SK-N-SH (cell line): ENCODE data around the gene DNAH10.

Source experiments
- EZH2phosphoT487 ChIP-seq: fragments of 200-600 bp; sonication (generic); IDR thresholded peaks from 2 replicates; pipeline ENCODE4 v1.6.1; 2017; ENCODE audit warnings: low read depth, mixed run types, mild to moderate bottlenecking, antibody characterized with exemption, moderate library complexity, borderline replicate concordance
- NRF1 ChIP-seq: IDR thresholded peaks from 2 replicates; pipeline ENCODE4 v1.6.1; 2012; ENCODE audit warnings: low read depth, mild to moderate bottlenecking, low read length
- POLR2AphosphoS5 ChIP-seq: IDR thresholded peaks from 2 replicates; pipeline ENCODE4 v1.6.1; 2012; ENCODE audit warnings: low read depth, low read length
- RAD21 ChIP-seq: IDR thresholded peaks from 2 replicates; pipeline ENCODE4 v1.6.1; 2012; ENCODE audit warnings: mild to moderate bottlenecking, low read length
- SMC3 ChIP-seq: IDR thresholded peaks from 2 replicates; pipeline ENCODE4 v1.6.1; 2012; ENCODE audit warnings: low read depth, low read length, improper control_type of control experiment
- YY1 ChIP-seq: IDR thresholded peaks from 2 replicates; pipeline ENCODE4 v1.4.0; 2012; ENCODE audit warnings: low read depth, mild to moderate bottlenecking
- TF ChIP-seq, protein P1 (sequence below): fragments of 200-600 bp; sonication (generic); IDR thresholded peaks from 2 replicates; pipeline ENCODE4 v1.6.1; 2017; ENCODE audit warnings: antibody characterized with exemption, mild to moderate bottlenecking, moderate library complexity

DNA sequence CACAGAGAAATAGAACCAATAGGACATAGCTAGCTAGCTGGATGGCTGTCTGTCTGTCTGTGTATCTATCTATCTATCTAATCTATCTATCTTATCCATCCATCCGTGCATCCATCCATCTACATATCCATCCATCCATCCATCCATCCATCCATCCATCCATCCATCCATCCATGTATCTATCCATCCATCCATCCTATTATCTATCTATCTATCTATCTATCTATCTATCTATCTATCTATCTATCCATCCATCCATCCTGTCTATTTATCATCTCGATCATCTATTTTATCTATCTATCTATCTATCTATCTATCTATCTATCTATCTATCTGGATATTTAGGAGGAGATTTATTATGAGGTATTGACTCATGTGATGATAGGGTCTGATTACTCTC is 84.9 kb downstream of the DNAH10 start:
- no peak for TF ChIP-seq NRF1
- TF ChIP-seq, protein P1, sequence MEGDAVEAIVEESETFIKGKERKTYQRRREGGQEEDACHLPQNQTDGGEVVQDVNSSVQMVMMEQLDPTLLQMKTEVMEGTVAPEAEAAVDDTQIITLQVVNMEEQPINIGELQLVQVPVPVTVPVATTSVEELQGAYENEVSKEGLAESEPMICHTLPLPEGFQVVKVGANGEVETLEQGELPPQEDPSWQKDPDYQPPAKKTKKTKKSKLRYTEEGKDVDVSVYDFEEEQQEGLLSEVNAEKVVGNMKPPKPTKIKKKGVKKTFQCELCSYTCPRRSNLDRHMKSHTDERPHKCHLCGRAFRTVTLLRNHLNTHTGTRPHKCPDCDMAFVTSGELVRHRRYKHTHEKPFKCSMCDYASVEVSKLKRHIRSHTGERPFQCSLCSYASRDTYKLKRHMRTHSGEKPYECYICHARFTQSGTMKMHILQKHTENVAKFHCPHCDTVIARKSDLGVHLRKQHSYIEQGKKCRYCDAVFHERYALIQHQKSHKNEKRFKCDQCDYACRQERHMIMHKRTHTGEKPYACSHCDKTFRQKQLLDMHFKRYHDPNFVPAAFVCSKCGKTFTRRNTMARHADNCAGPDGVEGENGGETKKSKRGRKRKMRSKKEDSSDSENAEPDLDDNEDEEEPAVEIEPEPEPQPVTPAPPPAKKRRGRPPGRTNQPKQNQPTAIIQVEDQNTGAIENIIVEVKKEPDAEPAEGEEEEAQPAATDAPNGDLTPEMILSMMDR = no peak
- no peak for TF ChIP-seq EZH2phosphoT487
- TF ChIP-seq YY1 = no peak
- TF ChIP-seq SMC3 = no peak
- TF ChIP-seq RAD21 = no peak
- TF ChIP-seq POLR2AphosphoS5 = no peak
